GM23248 (cell line): ENCODE data around the gene TIGIT.

ENCODE experiments used
- EZH2 ChIP-seq: fragments of 200-600 bp; sonication (generic); IDR thresholded peaks from 2 replicates; pipeline ENCODE4 v1.6.1; 2018; ENCODE audit warnings: antibody characterized with exemption, mild to moderate bottlenecking; ENCODE audit not compliant: insufficient read depth, poor library complexity, severe bottlenecking
- EZH2phosphoT487 ChIP-seq: fragments of 200-600 bp; sonication (generic); IDR thresholded peaks from 2 replicates; pipeline ENCODE4 v1.6.1; 2018; ENCODE audit warnings: antibody characterized with exemption, moderate library complexity, mild to moderate bottlenecking, low read depth; ENCODE audit not compliant: insufficient read depth

DNA sequence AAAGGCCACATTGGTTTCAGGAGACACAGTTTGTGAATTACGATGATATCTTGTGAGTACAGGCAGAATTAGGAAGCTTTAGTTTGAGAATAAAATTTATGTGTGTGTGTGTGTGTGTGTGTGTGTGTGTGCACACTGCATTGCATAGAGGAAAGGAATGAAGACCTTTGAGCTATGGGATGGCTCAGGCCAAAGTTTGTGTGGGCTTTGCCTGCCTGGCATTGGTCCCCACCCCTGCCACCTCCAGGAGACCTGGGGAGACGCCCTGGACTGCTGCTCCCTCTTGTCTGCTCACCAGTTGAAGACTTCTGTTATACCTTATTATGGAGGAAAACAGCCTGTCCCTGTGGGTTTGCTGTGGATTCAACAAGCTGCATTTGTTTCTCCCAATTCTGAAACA, 37.2 kb downstream of the TIGIT start:
- TF ChIP-seq EZH2phosphoT487 (no peak), EZH2 (no peak)
